K562 (cell line): ENCODE measurements around the gene NBPF14. TPM values are rescaled to one million over a fixed set of nuclear protein-coding genes. Genes with fewer than 3 reads are reported as not detected.
"Not testable (repeated sequence)": the region's sequence is repeated elsewhere in the genome, so short reads cannot be mapped to it uniquely, and the experiment has no call there.

Source experiments
- ATAC-seq: fragments of 200-7000 bp; cut with Tn5 transposase; 3 replicates; pipeline ENCODE4 v1.9.1; 2020; ENCODE audit warnings: moderate library complexity
- BruUV-seq: library from RNA; stranded (reverse); fragments of 400-500 nt; replicated peaks from 2 replicates; lab custom pipeline; 2021; lab: Mats Ljungman, UMichigan
- CTCF ChIA-PET: fragments of 300-600 bp; formaldehyde crosslinking; extraction: SDS; loops from one replicate; lab custom pipeline; 2021; ENCODE audit warnings: low intra/inter-chr PET ratio; lab: Yijun Ruan, JAX
- POLR2A ChIA-PET: fragments of 300-600, 350-650 bp; sonication (Branson Sonifier 250); formaldehyde crosslinking; extraction: SDS; loops from one replicate; lab custom pipeline; 2021; ENCODE audit warnings: antibody characterized with exemption, inconsistent platforms; lab: Yijun Ruan, JAX
- DNase-seq, 4 experiments: peaks; one replicate each; pipeline versions ENCODE4 v3.0.0 to v3.0.0-alpha.2; 2011 to 2018; ENCODE audit warnings: low spot score in 3 of 4, mixed read lengths in 3 of 4; ENCODE audit errors: extremely low read depth in 1 of 4
- FAIRE-seq: peaks from 2 replicates; lab custom pipeline; 2011; peaks lifted over from hg19 to GRCh38; lab: Jason Lieb, UNC
- H2AFZ ChIP-seq: 2 replicates; pipeline ENCODE4 v1.6.0; 2011; ENCODE audit warnings: low read depth, low read length, control low read depth, inconsistent platforms
- H3K27ac ChIP-seq: fragments of 200-600 bp; 3 replicates; pipeline ENCODE4 v1.8.0; 2011; ENCODE audit warnings: low read depth, mild to moderate bottlenecking, control low read depth, inconsistent platforms, low read length, moderate library complexity, mixed read lengths; ENCODE audit errors: extremely low read depth
- H3K27me3 ChIP-seq, 2 experiments: fragments of 300-600 bp in 1 of 2; 2 replicates in 1 of 2; 3 replicates in 1 of 2; pipeline versions ENCODE4 v1.6.0 to v1.8.0; 2011; ENCODE audit warnings: inconsistent platforms in 2 of 2, low read length in 2 of 2, mild to moderate bottlenecking in 1 of 2, mixed read lengths in 1 of 2, moderate library complexity in 1 of 2; ENCODE audit not compliant: control insufficient read depth in 2 of 2, insufficient read depth in 2 of 2
- H3K36me3 ChIP-seq: fragments of 300-600 bp; 3 replicates; pipeline ENCODE4 v1.8.0; 2011; ENCODE audit warnings: mild to moderate bottlenecking, low read length, inconsistent platforms; ENCODE audit not compliant: control insufficient read depth, insufficient read depth
- H3K4me1 ChIP-seq, 2 experiments: fragments of 200-600 bp in 1 of 2; replicated peaks in 1 of 2; 2 replicates in 1 of 2; 3 replicates in 1 of 2; pipeline versions ENCODE4 v1.5.1 to v1.8.0; 2011; ENCODE audit warnings: inconsistent platforms in 2 of 2, low read length in 2 of 2, mild to moderate bottlenecking in 1 of 2, mixed read lengths in 1 of 2, moderate library complexity in 1 of 2; ENCODE audit not compliant: control insufficient read depth in 2 of 2, insufficient read depth in 2 of 2
- H3K4me2 ChIP-seq: 2 replicates; pipeline ENCODE4 v1.6.1; 2011; ENCODE audit warnings: low read length, control low read depth, inconsistent platforms, mixed read lengths; ENCODE audit not compliant: insufficient read depth
- H3K4me3 ChIP-seq: fragments of 200-600 bp; sonication (generic), shearing (Covaris generic); 2 replicates; pipeline ENCODE4 v1.5.1; 2016; ENCODE audit warnings: control low read depth, inconsistent platforms
- H3K79me2 ChIP-seq: fragments of 200-600 bp; 3 replicates; pipeline ENCODE4 v1.8.0; 2011; ENCODE audit warnings: low read length, inconsistent platforms; ENCODE audit not compliant: control insufficient read depth, insufficient read depth
- H3K9ac ChIP-seq, 2 experiments: 2 replicates each; pipeline versions ENCODE4 v1.6.0 to v1.6.1; 2011; ENCODE audit warnings: low read depth in 2 of 2, low read length in 2 of 2, control low read depth in 1 of 2, inconsistent platforms in 1 of 2, mild to moderate bottlenecking in 1 of 2, mixed read lengths in 1 of 2; ENCODE audit not compliant: insufficient read depth in 1 of 2
- H3K9me1 ChIP-seq: one replicate; pipeline ENCODE4 v1.6.0; 2011; ENCODE audit warnings: inconsistent platforms, mild to moderate bottlenecking, low read length, moderate library complexity; ENCODE audit not compliant: control insufficient read depth, insufficient read depth
- H3K9me3 ChIP-seq: replicated peaks from 2 replicates; pipeline ENCODE4 v1.5.1; 2011; ENCODE audit warnings: low read depth, low read length, inconsistent platforms; ENCODE audit not compliant: control insufficient read depth, insufficient read depth
- H4K20me1 ChIP-seq: replicated peaks from 2 replicates; pipeline ENCODE4 v1.6.1; 2011; ENCODE audit warnings: low read length, inconsistent platforms, mixed read lengths; ENCODE audit not compliant: control insufficient read depth, insufficient read depth
- WGBS: fragments of 100-300 bp; shearing (Covaris generic); methylation state at CpG from one replicate; pipeline ENCODE4 v1.1.6; 2016; ENCODE audit warnings: low coverage, mixed read lengths; ENCODE audit not compliant: insufficient coverage; ENCODE audit errors: missing lambda C conversion rate; 5-methylcytosine and 5-hydroxymethylcytosine counted together
- in situ Hi-C: fragments of 300-500 bp; cut with MboI; formaldehyde crosslinking; loops from 4 replicates; pipeline ENCODE4 v1.15.0; 2018; ENCODE audit warnings: inconsistent platforms, mixed read lengths
- intact Hi-C: fragments of 100-400 bp; cut with micrococcal nuclease; formaldehyde crosslinking; loops from 2 replicates; pipeline ENCODE4 v1.14.2; 2022
- polyA plus RNA-seq, 8 experiments: library from polyadenylated mRNA; depleted of rRNA in 4 of 8; stranded (reverse) in 5 of 8; unstranded in 3 of 8; fragments of >200 nt; fragmentation: Nextera tagmentation in 2 of 8; fragmentation: Illumina TruSeq in 1 of 8; extraction: Ambion mirVana in 2 of 8; extraction: Trizol in 1 of 8; gene quantifications; 2 replicates each; pipeline versions ENCODE4 v1.2.1 to v1.2.3, GENCODE V29; 2011 to 2014; ENCODE audit warnings: inconsistent platforms in 1 of 8, missing spikeins in 1 of 8
- total RNA-seq, 7 experiments: library from RNA; depleted of rRNA in 6 of 7; stranded (reverse); fragments of >200 nt in 6 of 7; fragmentation: Illumina TruSeq in 2 of 7; extraction: Trizol in 2 of 7; gene quantifications; 2 replicates each; pipeline versions ENCODE4 v1.2.1 to v1.2.3, GENCODE V29; 2011 to 2021; ENCODE audit warnings: low replicate concordance in 1 of 7

Gene NBPF14
- total and polyA plus RNA-seq, 9 of the 15 experiments (the other 6 are each of a cell fraction or from before 2014, with no cell fraction given), result 0.99 to 10.6 (median 6.1) TPM

GRCh38 chr1:148605266-148605665, 9.5 kb upstream of the NBPF14 start:
- H3K9ac ChIP-seq, H3K27me3 ChIP-seq, intact Hi-C loops, CTCF ChIA-PET, FAIRE-seq, H3K27ac ChIP-seq, BruUV-seq, DNase-seq, H3K36me3 ChIP-seq, H3K9me3 ChIP-seq, H3K4me2 ChIP-seq, H4K20me1 ChIP-seq, POLR2A ChIA-PET, H3K4me3 ChIP-seq, H3K4me1 ChIP-seq, H3K79me2 ChIP-seq, H2AFZ ChIP-seq, H3K9me1 ChIP-seq, in situ Hi-C loops, ATAC-seq: not testable (repeated sequence)
- no CpG with 5 or more reads among the region's 2 CpGs for WGBS

- H3K27ac ChIP-seq, H3K9ac ChIP-seq, H4K20me1 ChIP-seq, H3K9me1 ChIP-seq, BruUV-seq, intact Hi-C loops, H3K4me3 ChIP-seq, FAIRE-seq, ATAC-seq, CTCF ChIA-PET, H2AFZ ChIP-seq, in situ Hi-C loops, H3K4me2 ChIP-seq, POLR2A ChIA-PET, H3K27me3 ChIP-seq, DNase-seq, H3K79me2 ChIP-seq, H3K4me1 ChIP-seq, H3K9me3 ChIP-seq, H3K36me3 ChIP-seq: not testable (repeated sequence)
- 0% methylated on average over 1 of the region's 5 CpGs for WGBS
Observed at GRCh38 chr1:148595360-148595759, 451 bp downstream of the NBPF14 start.

- ATAC-seq, FAIRE-seq: not testable (repeated sequence)
- 29% methylated on average over 3 of the region's 5 CpGs for WGBS
Observed at GRCh38 chr1:148591098-148591497, 4.7 kb downstream of the NBPF14 start.

More at GRCh38 chr1:148591098-148591497, 4.7 kb downstream of the NBPF14 start:
- H3K36me3 ChIP-seq, H3K9ac ChIP-seq, H3K9me3 ChIP-seq, H3K4me3 ChIP-seq, H3K79me2 ChIP-seq, intact Hi-C loops, in situ Hi-C loops, H3K27ac ChIP-seq, H4K20me1 ChIP-seq, H3K4me2 ChIP-seq, H3K4me1 ChIP-seq, BruUV-seq, CTCF ChIA-PET, H2AFZ ChIP-seq, H3K27me3 ChIP-seq, H3K9me1 ChIP-seq, DNase-seq, POLR2A ChIA-PET: not testable (repeated sequence)
